Bladder microvascular endothelial cell (primary cell): ENCODE data around the gene NTRK2. TPM values are rescaled to one million over a fixed set of nuclear protein-coding genes. Genes with fewer than 3 reads are reported as not detected.

Experiments used
- total RNA-seq: library from RNA; depleted of rRNA; stranded (reverse); fragments of >200 nt; gene quantifications from 2 replicates; pipeline ENCODE4 v1.2.3, GENCODE V29; 2014

Gene NTRK2
- under 0.01 TPM in 2 replicates for total RNA-seq

GRCh38 chr9:84669288-84670137 is at the start of gene NTRK2:
TSS of gene NTRK2 (plus strand) at chr9:84669729. CDS start at chr9:84670749, 1,020 bp downstream.

